Measurements from ENCODE around the gene VCP. TPM values are rescaled to one million over a fixed set of nuclear protein-coding genes. Genes with fewer than 3 reads are reported as not detected.
"Not testable (repeated sequence)": the region's sequence is repeated elsewhere in the genome, so short reads cannot be mapped to it uniquely, and the experiment has no call there.

Gene VCP
- total and polyA plus RNA-seq, 2 donors, result 142 to 174 TPM

- H3K4me3 ChIP-seq (ENCODE audit: low read depth, low read length), result no peak overlapping the region
- no peaks in the 10 kb centered on the region for H3K36me3 ChIP-seq (ENCODE audit: insufficient read depth)
- 90% methylated on average over 2 of the region's 2 CpGs for WGBS
- DNase-seq (ENCODE audit: extremely low spot score), result no peak
- H3K4me1 ChIP-seq (ENCODE audit: insufficient read depth), result no peaks in the 10 kb centered on the region
- no peak overlapping the region for H3K27ac ChIP-seq (ENCODE audit: low read depth)
These were observed 39.3 kb downstream of the VCP start for GRCh38 chr9:35033101-35033500.

- DNase-seq (ENCODE audit: extremely low spot score), result no peak
- Histone ChIP-seq H3K27ac (ENCODE audit: low read depth) (no peak overlapping the region), H3K4me1 (ENCODE audit: insufficient read depth) (no peaks in the 10 kb centered on the region), H3K4me3 (ENCODE audit: low read depth, low read length) (no peak overlapping the region), H3K36me3 (ENCODE audit: insufficient read depth) (no peaks in the 10 kb centered on the region)
- WGBS, result 76% methylated on average over 2 of the region's 2 CpGs
These were observed 42.6 kb downstream of the VCP start for GRCh38 chr9:35029852-35030251.

- 91% methylated on average over 4 of the region's 4 CpGs for WGBS
These were observed 43.2 kb downstream of the VCP start for GRCh38 chr9:35029241-35029640.

GRCh38 chr9:35028341-35028740, 44.1 kb downstream of the VCP start:
- Histone ChIP-seq H3K36me3 (ENCODE audit: insufficient read depth) (no peaks in the 10 kb centered on the region), H3K4me3 (ENCODE audit: low read depth, low read length) (no peak overlapping the region), H3K27ac (ENCODE audit: low read depth) (no peak overlapping the region), H3K4me1 (ENCODE audit: insufficient read depth) (no peaks in the 10 kb centered on the region)
- DNase-seq (ENCODE audit: extremely low spot score), result no peak

More at GRCh38 chr9:35029241-35029640, 43.2 kb downstream of the VCP start:
- no peaks in the 10 kb centered on the region for H3K36me3 ChIP-seq (ENCODE audit: insufficient read depth)
- no peak overlapping the region for H3K27ac ChIP-seq (ENCODE audit: low read depth)
- no peak for DNase-seq (ENCODE audit: extremely low spot score)
- no peaks in the 10 kb centered on the region for H3K4me1 ChIP-seq (ENCODE audit: insufficient read depth)
- H3K4me3 ChIP-seq (ENCODE audit: low read depth, low read length), result no peak overlapping the region

GRCh38 chr9:35027860-35028259, 44.6 kb downstream of the VCP start:
- Histone ChIP-seq H3K36me3 (ENCODE audit: insufficient read depth) (no peaks in the 10 kb centered on the region), H3K27ac (ENCODE audit: low read depth) (no peak overlapping the region), H3K4me1 (ENCODE audit: insufficient read depth) (no peaks in the 10 kb centered on the region), H3K4me3 (ENCODE audit: low read depth, low read length) (no peak overlapping the region)
- WGBS, result 42% methylated on average over 1 of the region's 1 CpG
- no peak for DNase-seq (ENCODE audit: extremely low spot score)

GRCh38 chr9:35027374-35027773, 45.1 kb downstream of the VCP start:
- WGBS, result 81% methylated on average over 1 of the region's 1 CpG
- no peaks in the 10 kb centered on the region for H3K36me3 ChIP-seq (ENCODE audit: insufficient read depth)
- H3K27ac ChIP-seq (ENCODE audit: low read depth), result no peak overlapping the region
- DNase-seq (ENCODE audit: extremely low spot score), result no peak
- H3K4me3 ChIP-seq (ENCODE audit: low read depth, low read length), result no peak overlapping the region
- no peaks in the 10 kb centered on the region for H3K4me1 ChIP-seq (ENCODE audit: insufficient read depth)

GRCh38 chr9:35026671-35027070, 45.8 kb downstream of the VCP start:
- no peak overlapping the region for H3K4me3 ChIP-seq (ENCODE audit: low read depth, low read length)
- 63% methylated on average over 3 of the region's 3 CpGs for WGBS
- no peaks in the 10 kb centered on the region for H3K36me3 ChIP-seq (ENCODE audit: insufficient read depth)
- H3K4me1 ChIP-seq (ENCODE audit: insufficient read depth), result no peaks in the 10 kb centered on the region
- H3K27ac ChIP-seq (ENCODE audit: low read depth), result no peak overlapping the region
- DNase-seq (ENCODE audit: extremely low spot score), result no peak

- 53% methylated on average over 5 of the region's 5 CpGs for WGBS
- H3K4me1 ChIP-seq (ENCODE audit: insufficient read depth); H3K36me3 ChIP-seq (ENCODE audit: insufficient read depth); DNase-seq (ENCODE audit: extremely low spot score); H3K27ac ChIP-seq (ENCODE audit: low read depth); H3K4me3 ChIP-seq (ENCODE audit: low read depth, low read length): not testable (repeated sequence)
These were observed 49.0 kb downstream of the VCP start for GRCh38 chr9:35023443-35023842.

- 66% methylated on average over 2 of the region's 2 CpGs for WGBS
- no peak for DNase-seq (ENCODE audit: extremely low spot score)
These were observed 57.9 kb downstream of the VCP start for GRCh38 chr9:35014517-35014916.

GRCh38 chr9:35010351-35010958, 62.0 kb downstream of the VCP start:
- no peak overlapping the region for H3K4me3 ChIP-seq (ENCODE audit: low read depth, low read length)
- no peak for DNase-seq (ENCODE audit: extremely low spot score)
- 89% methylated on average over 3 of the region's 3 CpGs for WGBS
- H3K36me3 ChIP-seq (ENCODE audit: insufficient read depth), result no peaks in the 10 kb centered on the region
- no peaks in the 10 kb centered on the region for H3K4me1 ChIP-seq (ENCODE audit: insufficient read depth)
- H3K27ac ChIP-seq (ENCODE audit: low read depth), result no peak overlapping the region

More at GRCh38 chr9:35014517-35014916, 57.9 kb downstream of the VCP start:
- no peak overlapping the region for H3K4me3 ChIP-seq (ENCODE audit: low read depth, low read length)
- H3K4me1 ChIP-seq (ENCODE audit: insufficient read depth), result no peaks in the 10 kb centered on the region
- H3K36me3 ChIP-seq (ENCODE audit: insufficient read depth), result no peaks in the 10 kb centered on the region
- no peak overlapping the region for H3K27ac ChIP-seq (ENCODE audit: low read depth)

Small RNA genes within 50 kb of the gene (small RNA-seq; reads per million reads assigned to genes)
- gene RN7SL338P, result not detected

Other genes starting within 250 kb of the VCP start
- gene PHF24, start 114.3 kb downstream of the VCP start, total RNA-seq, result 0.69 TPM
- gene PHF24, start 114.3 kb downstream of the VCP start, polyA plus RNA-seq, result 0.18 TPM
- 15.3 TPM for gene DNAJB5, start 82.9 kb downstream of the VCP start, total RNA-seq
- 89.8 TPM for gene DNAJB5, start 82.9 kb downstream of the VCP start, polyA plus RNA-seq
- gene FANCG, start 7.3 kb upstream of the VCP start, total RNA-seq, result 14.9 TPM
- 8.8 TPM for gene FANCG, start 7.3 kb upstream of the VCP start, polyA plus RNA-seq
- gene PIGO, start 24.0 kb upstream of the VCP start, total RNA-seq, result 8.6 TPM
- 14.8 TPM for gene PIGO, start 24.0 kb upstream of the VCP start, polyA plus RNA-seq
- 52.3 TPM for gene STOML2, start 30.5 kb upstream of the VCP start, total RNA-seq
- gene STOML2, start 30.5 kb upstream of the VCP start, polyA plus RNA-seq, result 106 TPM
- 6.0 TPM for gene ATOSB, start 43.2 kb upstream of the VCP start, total RNA-seq
- 18.7 TPM for gene ATOSB, start 43.2 kb upstream of the VCP start, polyA plus RNA-seq
- gene UNC13B, start 89.4 kb upstream of the VCP start, total RNA-seq, result 11.3 TPM
- 11.8 TPM for gene UNC13B, start 89.4 kb upstream of the VCP start, polyA plus RNA-seq

Data from urinary bladder (tissue), 4 donors.